Activated CD8-positive, alpha-beta T cell treated with anti-CD3 and anti-CD28 coated beads for 36 hours (primary cell): Measurements from ENCODE around the gene SPTLC1. TPM values are rescaled to one million over a fixed set of nuclear protein-coding genes. Genes with fewer than 3 reads are reported as not detected.

ENCODE experiments used
- ATAC-seq: fragments of 200-7000 bp; cut with Tn5 transposase; one replicate; pipeline ENCODE4 v1.10.0; 2021; ENCODE audit warnings: mild to moderate bottlenecking, moderate library complexity
- CTCF ChIA-PET: fragments of 350-600 bp; sonication (Branson Sonifier 250); formaldehyde crosslinking; loops from one replicate; lab custom pipeline; 2021; ENCODE audit warnings: antibody characterized with exemption; lab: Charles Lee
- POLR2A ChIA-PET: fragments of 350-600 bp; sonication (Branson Sonifier 250); formaldehyde crosslinking; loops from one replicate; lab custom pipeline; 2021; ENCODE audit warnings: antibody characterized with exemption; lab: Charles Lee
- DNase-seq: peaks from one replicate; pipeline ENCODE4 v3.0.0-alpha.2; 2020
- H3K27ac Mint-ChIP-seq: one replicate; pipeline ENCODE4 v1.8.0; 2021; ENCODE audit warnings: mild to moderate bottlenecking, mixed read lengths
- H3K27me3 Mint-ChIP-seq: one replicate; pipeline ENCODE4 v1.8.0; 2021; ENCODE audit warnings: mixed read lengths
- H3K36me3 Mint-ChIP-seq: one replicate; pipeline ENCODE4 v1.8.0; 2021; ENCODE audit warnings: low read depth, mixed read lengths
- H3K4me1 Mint-ChIP-seq: one replicate; pipeline ENCODE4 v1.8.0; 2021; ENCODE audit warnings: low read depth, mixed read lengths
- H3K4me3 Mint-ChIP-seq: one replicate; pipeline ENCODE4 v1.8.0; 2021; ENCODE audit warnings: mild to moderate bottlenecking, moderate library complexity, mixed read lengths
- H3K9me3 Mint-ChIP-seq: one replicate; pipeline ENCODE4 v1.8.0; 2021; ENCODE audit warnings: mixed read lengths
- CTCF ChIP-seq: fragments of 200-600 bp; IDR thresholded peaks from one replicate; pipeline ENCODE4 v1.8.0; 2022; ENCODE audit warnings: antibody characterized with exemption, mild to moderate bottlenecking
- intact Hi-C: fragments of 100-400 bp; cut with micrococcal nuclease; formaldehyde crosslinking; loops from one replicate; pipeline ENCODE4 v1.10.0; 2022
- total RNA-seq, 2 experiments: library from RNA; stranded (reverse); gene quantifications; one replicate each; pipeline ENCODE4 v1.2.3, GENCODE V29; 2021

The SPTLC1 gene
- 10 to 100 TPM; 39.6 to 39.8 TPM for total RNA-seq

GRCh38 chr9:92115071-92115858 lies at the start of gene SPTLC1:
SPTLC1 (minus strand) TSS chr9:92115413; CDS start chr9:92115370, 43 bp downstream.
- H3K4me3 Mint-ChIP-seq = peak within 1 kb of the TSS; percentile 90
- peak within 1 kb of the TSS; percentile 94 for H3K27ac Mint-ChIP-seq
- no peak for TF ChIP-seq CTCF
- peak; percentile 96 for DNase-seq
- H3K4me1 Mint-ChIP-seq = peaks cover 23% of the 10 kb centered on the region
- peaks cover 16% of the 10 kb centered on the region for H3K36me3 Mint-ChIP-seq
- intact Hi-C loops = loop anchor here (10.0 kb wide), 1 partner anchor 940 kb away; the partner anchor contains the start of gene SUSD3
- ChIA-PET POLR2A (interaction anchor here (0.6 kb wide), 2 partner anchors 32 to 694 kb away, joined by 3 to 6 read pairs; no protein-coding TSS in a partner anchor), CTCF (interaction anchor here (1.9 to 2.2 kb wide), 2 partner anchors 23 to 25 kb away, joined by 7 to 9 read pairs; no protein-coding TSS in a partner anchor)
- no peaks in the 10 kb centered on the region for H3K27me3 Mint-ChIP-seq
- no peaks in the 10 kb centered on the region for H3K9me3 Mint-ChIP-seq
- ATAC-seq = peak; percentile 100

GRCh38 chr9:92164975-92165374 lies 49.8 kb upstream of the SPTLC1 start:
- Mint-ChIP-seq H3K27me3 (peaks cover 10% of the 10 kb centered on the region), H3K4me1 (no peaks in the 10 kb centered on the region), H3K36me3 (peaks cover 2% of the 10 kb centered on the region), H3K9me3 (peaks cover 15% of the 10 kb centered on the region), H3K27ac (no peak overlapping the region), H3K4me3 (no peak overlapping the region)
- no peak for TF ChIP-seq CTCF
- ChIA-PET POLR2A (no interaction called here), CTCF (interaction anchor here (1.3 to 2.5 kb wide), 3 partner anchors 9 to 27 kb away, joined by 3 to 17 read pairs (median 5); no protein-coding TSS in a partner anchor)
- intact Hi-C loops = no loop called here
- DNase-seq (no peak), ATAC-seq (no peak)

- ChIA-PET CTCF (interaction anchor here (1.3 to 2.5 kb wide), 3 partner anchors 10 to 27 kb away, joined by 3 to 17 read pairs (median 5); no protein-coding TSS in a partner anchor), POLR2A (no interaction called here)
- H3K4me1 Mint-ChIP-seq = no peaks in the 10 kb centered on the region
- H3K9me3 Mint-ChIP-seq = peaks cover 15% of the 10 kb centered on the region
- TF ChIP-seq CTCF = no peak
- no peak overlapping the region for H3K4me3 Mint-ChIP-seq
- intact Hi-C loops = no loop called here
- H3K36me3 Mint-ChIP-seq = peaks cover 2% of the 10 kb centered on the region
- DNase-seq (no peak), ATAC-seq (no peak)
- no peak overlapping the region for H3K27ac Mint-ChIP-seq
- peaks cover 9% of the 10 kb centered on the region for H3K27me3 Mint-ChIP-seq
Observed at GRCh38 chr9:92164490-92164889, 49.3 kb upstream of the SPTLC1 start.

GRCh38 chr9:92163276-92163675 lies 48.1 kb upstream of the SPTLC1 start:
- no peak overlapping the region for H3K4me3 Mint-ChIP-seq
- no peaks in the 10 kb centered on the region for H3K4me1 Mint-ChIP-seq
- ChIA-PET POLR2A (no interaction called here), CTCF (interaction anchor here (1.5 to 2.5 kb wide), 2 partner anchors 23 to 26 kb away, joined by 5 to 17 read pairs; no protein-coding TSS in a partner anchor)
- H3K9me3 Mint-ChIP-seq = peaks cover 15% of the 10 kb centered on the region
- peaks cover 12% of the 10 kb centered on the region for H3K27me3 Mint-ChIP-seq
- ATAC-seq (no peak), DNase-seq (no peak)
- H3K36me3 Mint-ChIP-seq = peaks cover 2% of the 10 kb centered on the region
- no peak overlapping the region for H3K27ac Mint-ChIP-seq
- intact Hi-C loops = no loop called here
- no peak for TF ChIP-seq CTCF

GRCh38 chr9:92160786-92161185 lies 45.6 kb upstream of the SPTLC1 start:
- POLR2A ChIA-PET = no interaction called here
- no peak for TF ChIP-seq CTCF

More at GRCh38 chr9:92160786-92161185, 45.6 kb upstream of the SPTLC1 start:
- no peak overlapping the region for H3K27ac Mint-ChIP-seq
- ATAC-seq (no peak), DNase-seq (no peak)
- H3K4me3 Mint-ChIP-seq = no peak overlapping the region
- peaks cover 2% of the 10 kb centered on the region for H3K36me3 Mint-ChIP-seq
- H3K4me1 Mint-ChIP-seq = no peaks in the 10 kb centered on the region
- H3K27me3 Mint-ChIP-seq = peaks cover 17% of the 10 kb centered on the region
- intact Hi-C loops = no loop called here
- peaks cover 15% of the 10 kb centered on the region for H3K9me3 Mint-ChIP-seq
- CTCF ChIA-PET = interaction anchor here (2.8 kb wide), 1 partner anchor 20 kb away, joined by 6 read pairs; no protein-coding TSS in a partner anchor
